ENCODE measurements around the gene CACNA2D3. TPM values are rescaled to one million over a fixed set of nuclear protein-coding genes. Genes with fewer than 3 reads are reported as not detected.

The CACNA2D3 gene
- total RNA-seq, 8 experiments from 2014 or later, result 0.49 to 20.7 (median 9.7) TPM; not detected in 1

GRCh38 chr3:54917862-54918261 lies 795.5 kb downstream of the CACNA2D3 start:
- Histone ChIP-seq H3K27ac (no peak overlapping the region), H3K4me3 (no peak overlapping the region), H3K4me1 (replicated peaks in 1 of 2) (peaks cover 0 to 7% of the 10 kb centered on the region in 2 donors)
- WGBS, 10 experiments, result 67 to 100% (median 92%) methylated on average over 2 to 4 of the region's 4 CpGs
- in situ Hi-C loops (cut with MboI; ENCODE audit: low pct_unique_long_range_greater_than_20kb in 2 of 9, low sequenced_read_pairs in 9 of 9, unreplicated experiment in 9 of 9), result no loop called here
- ATAC-seq (replicated peaks in 6 of 8), result no peak

- H3K4me1 ChIP-seq (replicated peaks in 1 of 2), result peaks cover 0 to 7% of the 10 kb centered on the region in 2 donors
- no peak overlapping the region for H3K27ac ChIP-seq
- H3K4me3 ChIP-seq, result no peak overlapping the region
- in situ Hi-C loops (cut with MboI; ENCODE audit: low pct_unique_long_range_greater_than_20kb in 2 of 9, low sequenced_read_pairs in 9 of 9, unreplicated experiment in 9 of 9), result no loop called here
- ATAC-seq (replicated peaks in 6 of 8), result no peak
- 59 to 100% (median 100%) methylated on average over 1 to 10 of the region's 12 CpGs; no CpG with 5 or more reads in 1 of the 10 experiments for WGBS, 10 experiments
Observed at GRCh38 chr3:54918516-54918915, 796.2 kb downstream of the CACNA2D3 start.

- in situ Hi-C loops (cut with MboI; ENCODE audit: low pct_unique_long_range_greater_than_20kb in 2 of 9, low sequenced_read_pairs in 9 of 9, unreplicated experiment in 9 of 9), result no loop called here
- WGBS, 10 experiments, result 20 to 61% (median 42%) methylated on average over 1 to 9 of the region's 14 CpGs; no CpG with 5 or more reads in 3 of the 10 experiments
- H3K27ac ChIP-seq, result no peak within 1 kb of the TSS
- H3K4me3 ChIP-seq, result no peak within 1 kb of the TSS
- H3K4me1 ChIP-seq (replicated peaks in 1 of 2), result peaks cover 24 to 37% of the 10 kb centered on the region in 2 donors
- peak in 1 of 8 experiments; percentile 26 for ATAC-seq (replicated peaks in 6 of 8)
Observed at GRCh38 chr3:54928046-54928770, 805.9 kb downstream of the CACNA2D3 start, which contains the start of gene LRTM1. TSS of gene LRTM1 (minus strand) at chr3:54928059. CDS start at chr3:54927911, 148 bp downstream.

- peak; percentile 76 to 99 (median 98) for ATAC-seq (replicated peaks in 6 of 8)
- WGBS, 10 experiments, result 0 to 25% (median 0%) methylated on average over 1 to 4 of the region's 4 CpGs; no CpG with 5 or more reads in 3 of the 10 experiments
- peak overlapping the region in 1 of 2 donors; percentile 58 for H3K27ac ChIP-seq
Observed at GRCh38 chr3:54931182-54931581, 808.8 kb downstream of the CACNA2D3 start.

GRCh38 chr3:54932606-54933005 lies 810.3 kb downstream of the CACNA2D3 start:
- H3K27ac ChIP-seq, result no peak overlapping the region
- in situ Hi-C loops (cut with MboI; ENCODE audit: low pct_unique_long_range_greater_than_20kb in 2 of 9, low sequenced_read_pairs in 9 of 9, unreplicated experiment in 9 of 9), result no loop called here
- H3K4me3 ChIP-seq, result no peak overlapping the region
- WGBS, 10 experiments, result 60 to 100% (median 79%) methylated on average over 1 to 4 of the region's 4 CpGs; no CpG with 5 or more reads in 2 of the 10 experiments
- peaks cover 25 to 39% of the 10 kb centered on the region in 2 donors for H3K4me1 ChIP-seq (replicated peaks in 1 of 2)
- ATAC-seq (replicated peaks in 6 of 8), result no peak

More at GRCh38 chr3:54931182-54931581, 808.8 kb downstream of the CACNA2D3 start:
- Histone ChIP-seq H3K4me1 (replicated peaks in 1 of 2) (peaks cover 24 to 38% of the 10 kb centered on the region in 2 donors), H3K4me3 (no peak overlapping the region)
- in situ Hi-C loops (cut with MboI; ENCODE audit: low pct_unique_long_range_greater_than_20kb in 2 of 9, low sequenced_read_pairs in 9 of 9, unreplicated experiment in 9 of 9), result no loop called here

- no peak overlapping the region for H3K27ac ChIP-seq
- 50 to 100% (median 83%) methylated on average over 1 to 3 of the region's 3 CpGs for WGBS, 10 experiments
- no peak for ATAC-seq (replicated peaks in 6 of 8)
- H3K4me3 ChIP-seq, result no peak overlapping the region
- peaks cover 30 to 34% of the 10 kb centered on the region in 2 donors for H3K4me1 ChIP-seq (replicated peaks in 1 of 2)
- in situ Hi-C loops (cut with MboI; ENCODE audit: low pct_unique_long_range_greater_than_20kb in 2 of 9, low sequenced_read_pairs in 9 of 9, unreplicated experiment in 9 of 9), result no loop called here
Observed at GRCh38 chr3:54935869-54936268, 813.5 kb downstream of the CACNA2D3 start.

- Histone ChIP-seq H3K4me3 (no peak overlapping the region), H3K4me1 (replicated peaks in 1 of 2) (peaks cover 25 to 30% of the 10 kb centered on the region in 2 donors), H3K27ac (no peak overlapping the region)
- peak in 7 of 8 experiments; percentile 73 to 93 (median 88) for ATAC-seq (replicated peaks in 6 of 8)
- 30 to 100% (median 49%) methylated on average over 1 to 5 of the region's 5 CpGs; no CpG with 5 or more reads in 4 of the 10 experiments for WGBS, 10 experiments
- in situ Hi-C loops (cut with MboI; ENCODE audit: low pct_unique_long_range_greater_than_20kb in 2 of 9, low sequenced_read_pairs in 9 of 9, unreplicated experiment in 9 of 9), result no loop called here
Observed at GRCh38 chr3:54936561-54936960, 814.2 kb downstream of the CACNA2D3 start.

GRCh38 chr3:54939557-54940300 lies 817.4 kb downstream of the CACNA2D3 start:
- ATAC-seq (replicated peaks in 6 of 8), result peak in 5 of 8 experiments; percentile 37 to 74 (median 53)
- in situ Hi-C loops (cut with MboI; ENCODE audit: low pct_unique_long_range_greater_than_20kb in 2 of 9, low sequenced_read_pairs in 9 of 9, unreplicated experiment in 9 of 9), result no loop called here
- 10 to 80% (median 43%) methylated on average over 1 to 5 of the region's 6 CpGs; no CpG with 5 or more reads in 4 of the 10 experiments for WGBS, 10 experiments
- H3K4me3 ChIP-seq, result no peak overlapping the region
- no peak overlapping the region for H3K27ac ChIP-seq
- H3K4me1 ChIP-seq (replicated peaks in 1 of 2), result peaks cover 22 to 27% of the 10 kb centered on the region in 2 donors

GRCh38 chr3:54940971-54941370 lies 818.6 kb downstream of the CACNA2D3 start:
- 73 to 100% (median 100%) methylated on average over 1 to 2 of the region's 2 CpGs; no CpG with 5 or more reads in 1 of the 10 experiments for WGBS, 10 experiments

GRCh38 chr3:54941690-54942362 lies 819.5 kb downstream of the CACNA2D3 start:
- Histone ChIP-seq H3K27ac (no peak overlapping the region), H3K4me1 (replicated peaks in 1 of 2) (peaks cover 14 to 20% of the 10 kb centered on the region in 2 donors), H3K4me3 (no peak overlapping the region)
- in situ Hi-C loops (cut with MboI; ENCODE audit: low pct_unique_long_range_greater_than_20kb in 2 of 9, low sequenced_read_pairs in 9 of 9, unreplicated experiment in 9 of 9), result no loop called here
- no peak for ATAC-seq (replicated peaks in 6 of 8)
- 58 to 100% (median 89%) methylated on average over 1 to 7 of the region's 7 CpGs; no CpG with 5 or more reads in 2 of the 10 experiments for WGBS, 10 experiments

More at GRCh38 chr3:54940971-54941370, 818.6 kb downstream of the CACNA2D3 start:
- Histone ChIP-seq H3K4me3 (no peak overlapping the region), H3K4me1 (replicated peaks in 1 of 2) (peaks cover 22 to 27% of the 10 kb centered on the region in 2 donors), H3K27ac (no peak overlapping the region)
- no peak for ATAC-seq (replicated peaks in 6 of 8)
- in situ Hi-C loops (cut with MboI; ENCODE audit: low pct_unique_long_range_greater_than_20kb in 2 of 9, low sequenced_read_pairs in 9 of 9, unreplicated experiment in 9 of 9), result no loop called here

- 50 to 100% (median 90%) methylated on average over 1 to 4 of the region's 4 CpGs; no CpG with 5 or more reads in 3 of the 10 experiments for WGBS, 10 experiments
- peaks cover 9 to 11% of the 10 kb centered on the region in 2 donors for H3K4me1 ChIP-seq (replicated peaks in 1 of 2)
- in situ Hi-C loops (cut with MboI; ENCODE audit: low pct_unique_long_range_greater_than_20kb in 2 of 9, low sequenced_read_pairs in 9 of 9, unreplicated experiment in 9 of 9), result no loop called here
- no peak overlapping the region for H3K27ac ChIP-seq
- no peak overlapping the region for H3K4me3 ChIP-seq
- no peak for ATAC-seq (replicated peaks in 6 of 8)
Observed at GRCh38 chr3:54949491-54950044, 827.2 kb downstream of the CACNA2D3 start.

- H3K4me3 ChIP-seq, result no peak overlapping the region
- H3K4me1 ChIP-seq (replicated peaks in 1 of 2), result peaks cover 9 to 13% of the 10 kb centered on the region in 2 donors
- in situ Hi-C loops (cut with MboI; ENCODE audit: low pct_unique_long_range_greater_than_20kb in 2 of 9, low sequenced_read_pairs in 9 of 9, unreplicated experiment in 9 of 9), result no loop called here
- no peak overlapping the region for H3K27ac ChIP-seq
- ATAC-seq (replicated peaks in 6 of 8), result no peak
- WGBS, 10 experiments, result 74 to 100% (median 92%) methylated on average over 1 to 7 of the region's 7 CpGs; no CpG with 5 or more reads in 2 of the 10 experiments
Observed at GRCh38 chr3:54950391-54951003, 828.1 kb downstream of the CACNA2D3 start.

Measured in motor neuron (in vitro differentiated cells).